ENCODE data around the gene GRK4.

GRCh38 chr4:2924286-2924685 is 39.1 kb upstream of the GRK4 start:
- no peak for TF ChIP-seq CTCF (IDR thresholded peaks at IDR 0.05)
- no peak for TF ChIP-seq POLR2A (IDR thresholded peaks at IDR 0.05)

All from heart left ventricle (tissue), 13 donors.